ENCODE results near the gene PRR11. TPM values are rescaled to one million over a fixed set of nuclear protein-coding genes. Genes with fewer than 3 reads are reported as not detected.

The PRR11 gene
- 1 to 10 TPM; 1.3 to 4.8 (median 2.1) TPM for total RNA-seq

- no peak for TF ChIP-seq CTCF (IDR thresholded peaks at IDR 0.05; ENCODE audit: low read depth)
These were observed at the start of gene PRR11 for GRCh38 chr17:59155439-59156177. TSS of gene PRR11 (plus strand) at chr17:59155746. CDS start at chr17:59169753, 14,007 bp downstream.

- TF ChIP-seq CTCF (IDR thresholded peaks at IDR 0.05; ENCODE audit: low read depth) = no peak
These were observed 49.6 kb upstream of the PRR11 start for GRCh38 chr17:59105852-59106462.

- TF ChIP-seq CTCF (IDR thresholded peaks at IDR 0.05; ENCODE audit: low read depth) = no peak
These were observed 48.9 kb upstream of the PRR11 start, which contains the start of gene TRIM37 for GRCh38 chr17:59106463-59107305. TSS of gene TRIM37 (minus strand) at chr17:59106880. CDS start at chr17:59106461, 419 bp downstream.

GRCh38 chr17:59107306-59107670 lies 48.3 kb upstream of the PRR11 start:
- no peak for TF ChIP-seq CTCF (IDR thresholded peaks at IDR 0.05; ENCODE audit: low read depth)

GRCh38 chr17:59108400-59109102 lies 47.0 kb upstream of the PRR11 start:
- no peak for TF ChIP-seq CTCF (IDR thresholded peaks at IDR 0.05; ENCODE audit: low read depth)

- TF ChIP-seq CTCF (IDR thresholded peaks at IDR 0.05; ENCODE audit: low read depth) = no peak
These were observed 44.6 kb upstream of the PRR11 start for GRCh38 chr17:59110973-59111372.

Data from subcutaneous adipose tissue (tissue), 4 donors.